Fibroblast of mammary gland (primary cell): ENCODE results near the gene PDGFC.

Experiments used
- DNase-seq: peaks from one replicate; pipeline ENCODE4 v3.0.0-alpha.2; 2010; ENCODE audit warnings: low read depth
- H3K4me3 ChIP-seq: 2 replicates; pipeline ENCODE4 v1.5.1; 2011; ENCODE audit warnings: low read depth, mild to moderate bottlenecking, low read length, moderate library complexity; ENCODE audit not compliant: control insufficient read depth
- CTCF ChIP-seq: conservative IDR thresholded peaks from 2 replicates; pipeline ENCODE4 v1.5.1; 2011; ENCODE audit warnings: low read depth, low read length, inconsistent platforms; ENCODE audit not compliant: control insufficient read depth, insufficient read depth

PDGFC gene

GRCh38 chr4:156838761-156839160 lies 132.8 kb downstream of the PDGFC start:
- no peak overlapping the region for H3K4me3 ChIP-seq
- no peak for TF ChIP-seq CTCF
- peak; percentile 46 for DNase-seq

GRCh38 chr4:156837625-156838345 lies 133.8 kb downstream of the PDGFC start:
- no peak overlapping the region for H3K4me3 ChIP-seq
- peak; percentile 72 for DNase-seq
- TF ChIP-seq CTCF: no peak

GRCh38 chr4:156832886-156833285 lies 138.7 kb downstream of the PDGFC start:
- TF ChIP-seq CTCF: no peak
- no peak overlapping the region for H3K4me3 ChIP-seq

GRCh38 chr4:156830351-156830750 lies 141.2 kb downstream of the PDGFC start:
- DNase-seq: peak; percentile 93

More at GRCh38 chr4:156832886-156833285, 138.7 kb downstream of the PDGFC start:
- peak; percentile 23 for DNase-seq

GRCh38 chr4:156829201-156829873 lies 142.3 kb downstream of the PDGFC start:
- peak; percentile 52 for DNase-seq
- H3K4me3 ChIP-seq: no peak overlapping the region
- no peak for TF ChIP-seq CTCF

More at GRCh38 chr4:156830351-156830750, 141.2 kb downstream of the PDGFC start:
- TF ChIP-seq CTCF: no peak
- no peak overlapping the region for H3K4me3 ChIP-seq

GRCh38 chr4:156827519-156827918 lies 144.1 kb downstream of the PDGFC start:
- no peak overlapping the region for H3K4me3 ChIP-seq
- no peak for DNase-seq
- no peak for TF ChIP-seq CTCF
